ENCODE data around the gene CDH18.
A peak's percentile ranks its signal among the peaks of the same experiment; 100 is the strongest.

The CDH18 gene

GRCh38 chr5:19928562-19929421 is 59.2 kb downstream of the CDH18 start:
- TF ChIP-seq SNAI2 (CRISPR knock-in tag; IDR thresholded peaks at IDR 0.05) = no peak
- TF ChIP-seq ISL1 (CRISPR knock-in tag; IDR thresholded peaks at IDR 0.05) = peak; percentile 62
- TF ChIP-seq ZNF8 (CRISPR knock-in tag; IDR thresholded peaks at IDR 0.05) = no peak
- TF ChIP-seq ESRRG (CRISPR knock-in tag; IDR thresholded peaks at IDR 0.05) = no peak
- TF ChIP-seq ZFP30 (CRISPR knock-in tag; IDR thresholded peaks at IDR 0.05) = no peak
- no peak for TF ChIP-seq ZNF70 (CRISPR knock-in tag; IDR thresholded peaks at IDR 0.05)
- 0 out of 2 replicates have a peak, but pooled peaks have one; percentile 50 for TF ChIP-seq TOX (CRISPR knock-in tag; IDR thresholded peaks at IDR 0.05; ENCODE audit: borderline replicate concordance)
- no peak for TF ChIP-seq RARB (CRISPR knock-in tag; IDR thresholded peaks at IDR 0.05)
- no peak for TF ChIP-seq TCF4 (CRISPR knock-in tag; IDR thresholded peaks at IDR 0.05; ENCODE audit: borderline replicate concordance)
- ATAC-seq = peak; percentile 85

DNA sequence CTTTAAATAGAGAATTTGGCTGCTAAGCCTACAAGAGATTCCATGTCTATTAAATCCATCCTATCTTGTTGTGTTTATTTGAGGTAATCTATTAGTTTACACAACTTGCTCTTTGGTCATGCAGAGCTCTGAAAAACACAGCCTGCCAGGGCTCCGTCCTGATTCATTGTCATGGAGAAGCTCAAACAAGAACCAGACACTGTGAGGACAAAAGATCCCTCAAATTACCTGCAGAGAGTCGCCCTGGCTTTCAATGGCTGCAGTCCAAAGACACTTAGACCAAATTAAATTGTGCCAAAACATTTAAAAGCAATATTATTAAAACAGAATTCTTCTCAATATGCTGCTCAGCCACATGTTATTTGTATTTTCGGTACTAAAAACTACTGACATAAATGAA is 60.1 kb downstream of the CDH18 start:
- peak; percentile 83 for ATAC-seq

GRCh38 chr5:19927170-19927569 is 60.8 kb downstream of the CDH18 start:
- TF ChIP-seq TCF4 (CRISPR knock-in tag; IDR thresholded peaks at IDR 0.05; ENCODE audit: borderline replicate concordance) (no peak), PATZ1 (CRISPR knock-in tag; IDR thresholded peaks at IDR 0.05; ENCODE audit: borderline replicate concordance) (no peak), ZNF70 (CRISPR knock-in tag; IDR thresholded peaks at IDR 0.05) (no peak), TOX (CRISPR knock-in tag; IDR thresholded peaks at IDR 0.05; ENCODE audit: borderline replicate concordance) (no peak), RARB (CRISPR knock-in tag; IDR thresholded peaks at IDR 0.05) (no peak)
- TF ChIP-seq, protein P1, sequence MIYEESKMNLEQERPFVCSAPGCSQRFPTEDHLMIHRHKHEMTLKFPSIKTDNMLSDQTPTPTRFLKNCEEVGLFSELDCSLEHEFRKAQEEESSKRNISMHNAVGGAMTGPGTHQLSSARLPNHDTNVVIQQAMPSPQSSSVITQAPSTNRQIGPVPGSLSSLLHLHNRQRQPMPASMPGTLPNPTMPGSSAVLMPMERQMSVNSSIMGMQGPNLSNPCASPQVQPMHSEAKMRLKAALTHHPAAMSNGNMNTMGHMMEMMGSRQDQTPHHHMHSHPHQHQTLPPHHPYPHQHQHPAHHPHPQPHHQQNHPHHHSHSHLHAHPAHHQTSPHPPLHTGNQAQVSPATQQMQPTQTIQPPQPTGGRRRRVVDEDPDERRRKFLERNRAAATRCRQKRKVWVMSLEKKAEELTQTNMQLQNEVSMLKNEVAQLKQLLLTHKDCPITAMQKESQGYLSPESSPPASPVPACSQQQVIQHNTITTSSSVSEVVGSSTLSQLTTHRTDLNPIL (CRISPR knock-in tag; IDR thresholded peaks at IDR 0.05; ENCODE audit: low read depth) = no peak
- ATAC-seq = no peak

More for the DNA sequence above, 60.1 kb downstream of the CDH18 start:
- TF ChIP-seq ISL1 (CRISPR knock-in tag; IDR thresholded peaks at IDR 0.05) = peak; percentile 76
- no peak for TF ChIP-seq PATZ1 (CRISPR knock-in tag; IDR thresholded peaks at IDR 0.05; ENCODE audit: borderline replicate concordance)
- peak; percentile 31; the same call in 1 of the 2 replicates for TF ChIP-seq TCF4 (CRISPR knock-in tag; IDR thresholded peaks at IDR 0.05; ENCODE audit: borderline replicate concordance)
- peak; percentile 29; the same call in 1 of the 2 replicates for TF ChIP-seq TSHZ2 (CRISPR knock-in tag; IDR thresholded peaks at IDR 0.05)

DNA sequence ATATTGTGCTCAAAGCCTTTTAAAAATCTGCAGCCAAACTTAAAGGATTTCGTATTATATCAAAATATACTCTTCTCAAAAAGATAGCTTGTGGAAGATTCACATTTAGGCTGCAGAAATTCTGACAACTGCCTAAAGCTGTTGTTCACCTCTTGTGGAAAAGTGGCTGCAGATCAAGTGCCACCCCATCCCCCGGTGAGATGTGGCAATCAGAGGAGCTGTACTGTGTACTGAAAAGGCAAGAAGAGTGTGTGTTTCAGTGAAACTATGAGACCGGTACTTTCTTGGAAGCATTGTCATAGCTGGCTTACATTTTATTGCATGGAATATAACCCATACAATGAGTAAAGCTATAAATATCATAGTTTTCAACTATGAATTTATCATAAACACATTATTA is 64.3 kb downstream of the CDH18 start:
- no peak for ATAC-seq
- TF ChIP-seq ZNF8 (CRISPR knock-in tag; IDR thresholded peaks at IDR 0.05) (no peak), ARNTL (CRISPR knock-in tag; IDR thresholded peaks at IDR 0.05; ENCODE audit: borderline replicate concordance, low read depth) (no peak)

- ATAC-seq = no peak
- TF ChIP-seq ZNF565 (CRISPR knock-in tag; conservative IDR thresholded peaks at IDR 0.05; ENCODE audit: low read depth) (no peak), PPARA (CRISPR knock-in tag; IDR thresholded peaks at IDR 0.05; ENCODE audit: borderline replicate concordance) (no peak), ZNF70 (CRISPR knock-in tag; IDR thresholded peaks at IDR 0.05) (no peak), ZNF8 (CRISPR knock-in tag; IDR thresholded peaks at IDR 0.05) (no peak), ZFP3 (CRISPR knock-in tag; IDR thresholded peaks at IDR 0.05) (no peak), OSR1 (CRISPR knock-in tag; IDR thresholded peaks at IDR 0.05) (no peak), RARB (CRISPR knock-in tag; IDR thresholded peaks at IDR 0.05) (no peak), TCF4 (CRISPR knock-in tag; IDR thresholded peaks at IDR 0.05; ENCODE audit: borderline replicate concordance) (no peak), ISL1 (CRISPR knock-in tag; IDR thresholded peaks at IDR 0.05) (no peak), CSRNP3 (CRISPR knock-in tag; IDR thresholded peaks at IDR 0.05) (no peak), ARNTL (CRISPR knock-in tag; IDR thresholded peaks at IDR 0.05; ENCODE audit: borderline replicate concordance, low read depth) (no peak), ZFP30 (CRISPR knock-in tag; IDR thresholded peaks at IDR 0.05) (no peak), TOX (CRISPR knock-in tag; IDR thresholded peaks at IDR 0.05; ENCODE audit: borderline replicate concordance) (no peak), SNAI2 (CRISPR knock-in tag; IDR thresholded peaks at IDR 0.05) (no peak), ESRRG (CRISPR knock-in tag; IDR thresholded peaks at IDR 0.05) (no peak)
- TF ChIP-seq, protein P1 (CRISPR knock-in tag; IDR thresholded peaks at IDR 0.05; ENCODE audit: low read depth) = no peak
Measured at GRCh38 chr5:19920761-19921160, 67.2 kb downstream of the CDH18 start.

All from SK-N-SH treated with all-trans-retinoic acid at 6 μM for 48 hours (cell line).